Caco-2 (cell line): ENCODE measurements around the gene IFNGR1. TPM values are rescaled to one million over a fixed set of nuclear protein-coding genes. Genes with fewer than 3 reads are reported as not detected.
A peak's percentile ranks its signal among the peaks of the same experiment; 100 is the strongest.
"Not testable (repeated sequence)": the region's sequence is repeated elsewhere in the genome, so short reads cannot be mapped to it uniquely, and the experiment has no call there.

Source experiments
- BruUV-seq: library from RNA; stranded (reverse); fragments of 400-500 nt; replicated peaks from 2 replicates; lab custom pipeline; 2021; lab: Mats Ljungman, UMichigan
- CTCF ChIA-PET: fragments of 300-600 bp; sonication (Branson Sonifier 250); formaldehyde crosslinking; loops from one replicate; lab custom pipeline; 2022; ENCODE audit warnings: antibody characterized with exemption; lab: Charles Lee
- POLR2A ChIA-PET: fragments of 300-600 bp; sonication (Branson Sonifier 250); formaldehyde crosslinking; loops from one replicate; lab custom pipeline; 2022; ENCODE audit warnings: antibody characterized with exemption; lab: Charles Lee
- DNase-seq, 2 experiments: peaks; one replicate each; pipeline versions ENCODE4 v3.0.0 to v3.0.0-alpha.2; 2020 to 2022
- H3K27me3 ChIP-seq: replicated peaks from 2 replicates; pipeline ENCODE4 v1.6.0; 2011; ENCODE audit warnings: low read length; ENCODE audit not compliant: control insufficient read depth, insufficient read depth
- H3K36me3 ChIP-seq: 2 replicates; pipeline ENCODE4 v1.5.1; 2011; ENCODE audit warnings: low read length; ENCODE audit not compliant: control insufficient read depth, insufficient read depth
- H3K4me1 ChIP-seq: fragments of 250-450 bp; sonication (Bioruptor Pico); 2 replicates; pipeline ENCODE4 v1.5.1; 2020; ENCODE audit warnings: mild to moderate bottlenecking
- H3K4me3 ChIP-seq: 2 replicates; pipeline ENCODE4 v1.5.1; 2011; ENCODE audit warnings: low read depth, mild to moderate bottlenecking, control low read depth, low read length
- H3K9me3 ChIP-seq: fragments of 250-450 bp; sonication (Bioruptor Pico); 2 replicates; pipeline ENCODE4 v1.5.1; 2020; ENCODE audit warnings: mild to moderate bottlenecking, moderate library complexity
- H3K27ac Mint-ChIP-seq: one replicate; pipeline ENCODE4 v1.8.0; 2022; ENCODE audit warnings: mixed read lengths; ENCODE audit not compliant: unreplicated experiment
- H3K27me3 Mint-ChIP-seq: one replicate; pipeline ENCODE4 v1.8.0; 2022; ENCODE audit warnings: mixed read lengths; ENCODE audit not compliant: insufficient read depth, unreplicated experiment
- H3K36me3 Mint-ChIP-seq: one replicate; pipeline ENCODE4 v1.8.0; 2022; ENCODE audit warnings: mild to moderate bottlenecking, mixed read lengths; ENCODE audit not compliant: insufficient read depth, unreplicated experiment
- H3K4me1 Mint-ChIP-seq: one replicate; pipeline ENCODE4 v1.8.0; 2022; ENCODE audit warnings: low read depth, mixed read lengths; ENCODE audit not compliant: unreplicated experiment
- H3K4me3 Mint-ChIP-seq: one replicate; pipeline ENCODE4 v1.8.0; 2022; ENCODE audit warnings: mild to moderate bottlenecking, moderate library complexity, mixed read lengths; ENCODE audit not compliant: unreplicated experiment
- H3K9me3 Mint-ChIP-seq: one replicate; pipeline ENCODE4 v1.8.0; 2022; ENCODE audit warnings: mixed read lengths; ENCODE audit not compliant: unreplicated experiment
- intact Hi-C: fragments of 100-400 bp; cut with micrococcal nuclease; formaldehyde crosslinking; loops from one replicate; pipeline ENCODE4 v1.10.0; 2022; ENCODE audit not compliant: unreplicated experiment
- total RNA-seq: library from RNA; stranded (reverse); gene quantifications from 2 replicates; pipeline ENCODE4 v1.2.3, GENCODE V29; 2022
- TF ChIP-seq, protein P1 (sequence below), 2 experiments: fragments of 200-600 bp in 1 of 2; IDR thresholded peaks; 1 replicate in 1 of 2; 2 replicates in 1 of 2; pipeline versions ENCODE4 v1.5.1 to v1.8.0; 2011 to 2022; ENCODE audit warnings: antibody characterized with exemption in 1 of 2, control low read depth in 1 of 2, inconsistent platforms in 1 of 2, low read depth in 1 of 2, low read length in 1 of 2, mild to moderate bottlenecking in 1 of 2, moderate library complexity in 1 of 2; ENCODE audit not compliant: insufficient read depth in 1 of 2, severe bottlenecking in 1 of 2, unreplicated experiment in 1 of 2

Gene IFNGR1
- total RNA-seq, 1 experiment from 2014 or later: 58.0 TPM

- Histone ChIP-seq H3K4me1 (peaks cover 19% of the 10 kb centered on the region), H3K4me3 (peak overlapping the region; percentile 75), H3K9me3 (no peaks in the 10 kb centered on the region), H3K27me3 (no peaks in the 10 kb centered on the region), H3K36me3 (peaks cover 2% of the 10 kb centered on the region; the same call in 1 of the 2 replicates)
- Mint-ChIP-seq H3K9me3 (no peaks in the 10 kb centered on the region), H3K4me1 (peaks cover 33% of the 10 kb centered on the region), H3K36me3 (peaks cover 31% of the 10 kb centered on the region), H3K27me3 (no peaks in the 10 kb centered on the region), H3K4me3 (peak overlapping the region; percentile 99), H3K27ac (peak overlapping the region; percentile 96)
- intact Hi-C loops: loop anchor here (1.0 kb wide), 1 partner anchor 96 kb away; no protein-coding TSS in a partner anchor
- no TSS peak for BruUV-seq
- peak in 1 of 2 experiments; percentile 16 for DNase-seq
- ChIA-PET POLR2A (interaction anchor here (1.1 kb wide), 1 partner anchor 24 kb away, joined by 9 read pairs; no protein-coding TSS in a partner anchor), CTCF (interaction anchor here (1.0 kb wide), 1 partner anchor 97 kb away, joined by 3 read pairs; no protein-coding TSS in a partner anchor)
- TF ChIP-seq, protein P1, sequence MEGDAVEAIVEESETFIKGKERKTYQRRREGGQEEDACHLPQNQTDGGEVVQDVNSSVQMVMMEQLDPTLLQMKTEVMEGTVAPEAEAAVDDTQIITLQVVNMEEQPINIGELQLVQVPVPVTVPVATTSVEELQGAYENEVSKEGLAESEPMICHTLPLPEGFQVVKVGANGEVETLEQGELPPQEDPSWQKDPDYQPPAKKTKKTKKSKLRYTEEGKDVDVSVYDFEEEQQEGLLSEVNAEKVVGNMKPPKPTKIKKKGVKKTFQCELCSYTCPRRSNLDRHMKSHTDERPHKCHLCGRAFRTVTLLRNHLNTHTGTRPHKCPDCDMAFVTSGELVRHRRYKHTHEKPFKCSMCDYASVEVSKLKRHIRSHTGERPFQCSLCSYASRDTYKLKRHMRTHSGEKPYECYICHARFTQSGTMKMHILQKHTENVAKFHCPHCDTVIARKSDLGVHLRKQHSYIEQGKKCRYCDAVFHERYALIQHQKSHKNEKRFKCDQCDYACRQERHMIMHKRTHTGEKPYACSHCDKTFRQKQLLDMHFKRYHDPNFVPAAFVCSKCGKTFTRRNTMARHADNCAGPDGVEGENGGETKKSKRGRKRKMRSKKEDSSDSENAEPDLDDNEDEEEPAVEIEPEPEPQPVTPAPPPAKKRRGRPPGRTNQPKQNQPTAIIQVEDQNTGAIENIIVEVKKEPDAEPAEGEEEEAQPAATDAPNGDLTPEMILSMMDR (IDR thresholded peaks at IDR 0.05; ENCODE audit: insufficient read depth in 1 of 2, low read depth in 1 of 2, low read length in 1 of 2, severe bottlenecking in 1 of 2, unreplicated experiment in 1 of 2): no peak
Measured at GRCh38 chr6:137217801-137218472, 1.2 kb downstream of the IFNGR1 start.

DNA sequence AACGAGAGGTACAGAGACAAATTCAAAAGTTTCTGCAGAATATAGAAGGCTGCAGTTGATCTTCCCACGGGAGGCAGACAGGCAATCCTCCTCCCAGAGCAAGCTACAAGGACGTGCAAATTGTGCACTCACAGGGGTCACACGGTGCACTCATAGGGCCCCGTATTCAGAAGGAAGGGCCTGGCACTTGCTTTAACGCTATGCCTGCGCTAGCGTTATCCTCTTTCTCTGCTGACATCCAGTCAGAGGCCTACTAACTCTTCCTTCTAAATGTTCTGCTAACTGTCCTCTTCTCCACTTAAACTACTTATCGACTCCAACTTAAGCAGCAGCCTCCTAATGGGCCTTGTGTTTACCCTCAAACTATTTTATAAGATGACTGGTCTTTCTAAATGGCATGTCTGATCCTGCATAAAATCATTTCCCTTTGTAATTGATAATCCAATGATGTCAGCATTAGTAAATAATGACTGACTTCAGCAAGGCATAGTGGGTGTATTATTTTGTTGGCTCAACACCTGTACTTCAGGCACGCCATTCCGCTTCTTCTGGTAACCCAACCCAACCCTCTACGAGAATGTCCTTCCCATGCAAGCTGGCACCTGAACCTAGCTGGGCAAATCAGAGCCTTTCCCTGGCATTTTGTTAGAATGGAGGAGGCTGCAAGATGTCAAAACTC, 2.2 kb downstream of the IFNGR1 start:
- Histone ChIP-seq H3K4me1 (peaks cover 19% of the 10 kb centered on the region), H3K4me3 (peak overlapping the region; percentile 75), H3K36me3 (peaks cover 2% of the 10 kb centered on the region; the same call in 1 of the 2 replicates), H3K27me3 (no peaks in the 10 kb centered on the region), H3K9me3 (no peaks in the 10 kb centered on the region)
- peak overlapping the region; percentile 96 for H3K27ac Mint-ChIP-seq
- peak overlapping the region; percentile 99 for H3K4me3 Mint-ChIP-seq
- peaks cover 38% of the 10 kb centered on the region for H3K36me3 Mint-ChIP-seq
- intact Hi-C loops: no loop called here
- no peaks in the 10 kb centered on the region for H3K27me3 Mint-ChIP-seq
- H3K4me1 Mint-ChIP-seq: peaks cover 33% of the 10 kb centered on the region
- ChIA-PET POLR2A (interaction anchor here (1.1 kb wide), 1 partner anchor 25 kb away, joined by 9 read pairs; no protein-coding TSS in a partner anchor), CTCF (interaction anchor here (1.0 kb wide), 1 partner anchor 97 kb away, joined by 3 read pairs; no protein-coding TSS in a partner anchor)
- DNase-seq: no peak
- no TSS peak for BruUV-seq
- TF ChIP-seq, protein P1 (IDR thresholded peaks at IDR 0.05; ENCODE audit: insufficient read depth in 1 of 2, low read depth in 1 of 2, low read length in 1 of 2, severe bottlenecking in 1 of 2, unreplicated experiment in 1 of 2): no peak
- H3K9me3 Mint-ChIP-seq: no peaks in the 10 kb centered on the region

DNA sequence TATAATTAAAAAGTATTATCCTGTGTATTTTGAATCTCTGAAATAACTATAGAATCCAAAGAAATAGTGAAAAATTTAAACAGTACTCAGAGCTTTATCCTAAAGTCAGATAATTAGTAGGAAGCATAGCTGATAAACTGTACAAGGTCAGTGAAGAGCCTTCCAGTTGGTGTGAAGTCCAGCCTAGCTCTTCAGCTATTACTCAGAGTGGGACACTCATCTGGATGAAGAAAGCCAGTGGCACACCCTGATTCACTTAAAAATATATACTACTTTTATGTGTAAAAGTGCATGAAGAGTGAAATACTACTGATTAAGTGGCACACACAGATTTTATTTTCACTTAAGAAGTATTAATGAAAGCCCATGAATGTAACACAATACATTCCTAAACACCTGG, 3.1 kb downstream of the IFNGR1 start:
- H3K27me3 Mint-ChIP-seq: no peaks in the 10 kb centered on the region
- ChIA-PET CTCF (no interaction called here), POLR2A (no interaction called here)
- intact Hi-C loops: no loop called here
- H3K9me3 ChIP-seq: peaks cover 1% of the 10 kb centered on the region
- no peak overlapping the region for H3K27ac Mint-ChIP-seq
- H3K36me3 Mint-ChIP-seq: peaks cover 46% of the 10 kb centered on the region
- TF ChIP-seq, protein P1 (IDR thresholded peaks at IDR 0.05; ENCODE audit: insufficient read depth in 1 of 2, low read depth in 1 of 2, low read length in 1 of 2, severe bottlenecking in 1 of 2, unreplicated experiment in 1 of 2): no peak
- no peaks in the 10 kb centered on the region for H3K27me3 ChIP-seq
- no TSS peak for BruUV-seq
- H3K9me3 Mint-ChIP-seq: no peaks in the 10 kb centered on the region
- peaks cover 19% of the 10 kb centered on the region for H3K4me1 ChIP-seq
- peaks cover 33% of the 10 kb centered on the region for H3K4me1 Mint-ChIP-seq
- DNase-seq: no peak
- H3K4me3 ChIP-seq: no peak overlapping the region
- H3K36me3 ChIP-seq: peaks cover 2% of the 10 kb centered on the region; the same call in 1 of the 2 replicates
- peak overlapping the region; percentile 99 for H3K4me3 Mint-ChIP-seq

DNA sequence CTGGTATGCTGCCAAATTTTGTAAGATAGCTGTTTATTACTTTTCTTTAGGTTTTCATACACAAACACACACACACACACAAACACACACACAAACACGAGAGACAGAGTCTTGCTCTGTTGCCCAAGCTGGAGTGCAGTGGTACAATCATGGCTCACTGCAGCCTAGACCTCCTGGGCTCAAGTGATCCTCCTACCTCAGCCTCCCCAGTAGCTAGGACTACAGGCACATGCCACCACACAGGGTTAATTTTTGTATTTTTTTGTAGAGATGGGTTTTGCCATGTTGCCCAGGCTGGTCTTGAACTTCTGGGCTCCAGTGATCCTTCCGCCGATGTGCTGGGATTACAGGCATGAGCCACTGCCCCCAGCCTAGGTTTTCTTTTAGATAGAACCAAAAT, 3.6 kb downstream of the IFNGR1 start:
- peaks cover 15% of the 10 kb centered on the region for H3K4me1 ChIP-seq
- intact Hi-C loops: not testable (repeated sequence)

More for the DNA sequence above, 3.6 kb downstream of the IFNGR1 start:
- POLR2A ChIA-PET, H3K36me3 ChIP-seq, H3K27me3 Mint-ChIP-seq, H3K4me3 ChIP-seq, BruUV-seq, DNase-seq, H3K27me3 ChIP-seq, CTCF ChIA-PET, H3K9me3 Mint-ChIP-seq, H3K27ac Mint-ChIP-seq, H3K9me3 ChIP-seq, H3K4me3 Mint-ChIP-seq: not testable (repeated sequence)
- Mint-ChIP-seq H3K4me1 (peaks cover 30% of the 10 kb centered on the region), H3K36me3 (peaks cover 50% of the 10 kb centered on the region)
